KBM-7 (cell line): ENCODE measurements around the gene ZKSCAN1.
"Not testable (repeated sequence)": the region's sequence is repeated elsewhere in the genome, so short reads cannot be mapped to it uniquely, and the experiment has no call there.

Source experiments
- DNase-seq: peaks from one replicate; pipeline ENCODE4 v3.0.0-alpha.2; 2015
- in situ Hi-C: fragments of 300-500 bp; cut with MboI; formaldehyde crosslinking; loops from 2 replicates; pipeline ENCODE4 v1.14.3; 2020; ENCODE audit warnings: low sequenced_read_pairs, low pct_unique_long_range_greater_than_20kb, mixed read lengths

ZKSCAN1 gene

DNA sequence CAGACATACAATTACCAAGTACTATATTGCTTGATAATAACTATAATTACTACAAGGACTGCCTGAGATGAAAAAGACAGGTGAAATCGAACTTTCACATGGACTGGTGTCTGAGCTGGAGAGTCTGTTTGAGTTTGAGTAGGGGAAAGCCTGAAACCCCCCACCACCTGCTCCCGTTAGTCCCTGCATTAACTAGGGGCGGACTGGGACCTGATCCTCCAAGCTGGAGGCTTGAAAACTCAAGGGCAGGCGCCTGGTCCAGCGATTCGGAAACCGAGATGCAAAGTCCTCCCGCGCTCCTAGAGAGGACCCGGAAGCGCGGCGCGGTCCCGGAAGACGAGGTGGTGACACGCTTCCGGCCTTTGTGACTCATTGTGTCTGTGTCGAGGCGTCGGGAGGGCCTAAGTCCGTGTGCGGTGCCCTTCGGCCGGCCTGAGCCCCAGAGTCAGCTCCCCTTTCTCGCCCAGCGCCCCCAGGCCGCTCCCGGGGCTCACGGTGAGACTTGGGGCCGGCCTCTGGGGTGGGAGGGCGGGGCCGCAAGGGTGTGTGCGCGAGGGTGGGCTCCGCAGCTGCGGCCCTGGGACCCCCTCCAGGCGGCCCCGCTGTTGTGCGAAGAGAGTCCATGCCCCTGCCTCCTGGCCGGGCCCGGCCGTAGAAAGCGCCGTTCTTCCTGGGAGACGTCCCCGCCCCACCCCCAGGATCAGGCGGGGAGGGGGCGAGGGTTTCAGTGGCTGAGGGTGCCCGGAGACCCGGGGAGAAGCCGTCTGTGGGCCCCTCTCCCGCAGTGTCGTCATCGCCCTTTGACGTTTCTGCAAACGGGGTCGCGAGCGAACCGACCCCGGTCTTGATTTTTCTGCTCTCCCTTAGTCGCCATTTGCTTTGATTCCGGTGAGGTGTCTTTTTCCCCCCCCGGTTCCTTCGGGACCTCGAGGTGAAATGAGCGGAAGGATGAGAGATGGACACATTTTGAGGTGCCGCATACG is at the start of gene ZKSCAN1:
Gene ZKSCAN1, plus strand, starts transcription at position 365 of the 983 bp plus-strand sequence. CDS start 7,911 bp downstream, outside the sequence.
- in situ Hi-C loops, result no loop called here
- peak; percentile 88 for DNase-seq

DNA sequence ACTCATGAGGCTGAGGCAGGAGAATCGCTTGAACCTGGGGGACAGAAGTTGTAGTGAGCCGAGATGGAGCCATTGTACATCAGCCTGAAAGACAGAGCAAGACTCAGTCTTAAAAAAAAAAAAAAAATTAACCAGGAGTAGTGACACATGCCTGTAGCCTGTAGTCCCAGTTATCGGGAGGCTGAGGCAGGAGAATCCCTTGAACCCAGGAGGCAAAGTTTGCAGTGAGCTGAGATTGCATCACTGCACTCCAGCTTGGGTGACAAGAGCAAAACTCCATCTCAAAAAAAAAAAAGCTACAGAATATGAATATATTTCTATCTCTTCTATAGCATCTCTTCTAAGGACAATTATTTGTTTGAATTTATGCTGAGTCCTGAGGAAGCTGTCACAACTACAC is 46.1 kb upstream of the ZKSCAN1 start:
- in situ Hi-C loops, result no loop called here
- DNase-seq, result no peak

DNA sequence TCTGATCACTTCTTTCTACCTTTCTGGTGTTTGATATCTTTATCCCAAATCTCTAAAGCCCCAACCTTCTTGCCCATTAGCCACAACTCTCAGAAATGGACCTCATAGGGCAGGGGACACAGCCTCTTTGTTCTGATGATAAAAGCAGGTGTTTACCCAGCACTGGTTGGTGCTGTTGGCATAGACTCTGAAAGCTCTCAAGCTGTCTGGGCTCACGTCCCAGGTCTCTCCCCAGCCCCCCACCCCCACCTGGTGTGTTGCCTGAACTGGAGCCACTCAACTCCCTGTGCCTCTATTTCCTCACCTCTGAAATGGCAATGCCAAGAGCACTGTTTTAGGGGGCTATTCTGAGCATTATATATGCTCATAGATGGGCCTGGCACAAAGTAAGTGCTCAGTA is 45.6 kb upstream of the ZKSCAN1 start:
- DNase-seq, in situ Hi-C loops: not testable (repeated sequence)

DNA sequence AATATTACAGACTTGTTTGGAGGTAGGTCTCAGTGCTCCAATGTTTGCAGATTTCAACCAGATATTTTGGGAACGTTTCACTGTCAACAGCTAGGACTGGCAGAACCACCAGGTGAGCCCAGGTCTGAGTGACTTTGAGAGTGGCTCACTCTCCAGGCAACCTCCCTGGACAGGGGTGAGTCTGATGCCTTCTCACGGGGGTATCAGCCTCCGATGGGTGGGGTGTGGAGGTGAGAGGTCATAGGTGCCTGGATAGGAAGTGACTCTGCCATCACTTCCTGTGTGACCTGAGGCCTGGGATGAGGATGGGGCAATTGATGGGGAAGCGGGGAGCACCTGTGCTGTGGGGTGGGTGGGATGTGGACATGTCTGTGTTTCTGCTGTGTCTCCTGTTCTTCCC is 44.2 kb upstream of the ZKSCAN1 start:
- no peak for DNase-seq
- in situ Hi-C loops, result no loop called here

DNA sequence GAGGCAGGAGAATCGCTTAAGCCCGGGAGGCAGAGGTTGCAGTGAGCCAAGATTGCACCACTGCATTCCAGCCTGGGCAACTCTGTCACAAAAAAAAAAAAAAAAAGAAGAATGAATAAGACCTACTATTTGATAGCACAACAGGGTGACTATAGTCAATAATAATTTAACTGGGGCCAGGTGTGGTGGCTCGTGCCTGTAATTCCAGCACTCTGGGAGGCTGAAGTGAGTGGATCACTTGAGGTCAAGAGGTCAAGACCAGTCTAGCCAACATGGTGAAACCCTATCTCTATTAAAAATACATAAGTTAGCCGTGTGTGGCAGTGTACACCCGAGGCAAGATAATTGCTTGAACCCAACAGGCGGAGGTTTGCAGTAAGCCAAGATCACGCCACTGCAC is 41.6 kb upstream of the ZKSCAN1 start:
- in situ Hi-C loops, DNase-seq: not testable (repeated sequence)

DNA sequence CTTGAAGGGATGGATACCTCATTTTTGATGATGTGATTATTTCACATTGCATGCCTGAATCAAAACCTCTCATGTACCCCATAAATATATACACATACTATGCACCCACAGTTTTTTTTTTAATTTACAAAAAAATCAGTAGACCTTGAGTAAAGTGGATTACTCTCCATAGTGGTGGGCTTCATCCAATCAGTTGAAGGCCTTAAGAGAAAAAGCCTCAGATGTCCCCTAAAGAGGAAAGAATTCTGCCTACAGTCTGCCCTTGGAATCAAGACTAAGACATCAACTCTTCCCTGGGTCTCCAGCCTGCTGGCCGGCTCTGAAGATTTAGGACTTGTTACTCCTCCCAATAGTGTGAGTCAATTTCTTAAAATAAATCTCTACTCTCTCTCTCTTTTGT is 40.7 kb upstream of the ZKSCAN1 start:
- in situ Hi-C loops, result no loop called here
- DNase-seq, result no peak

DNA sequence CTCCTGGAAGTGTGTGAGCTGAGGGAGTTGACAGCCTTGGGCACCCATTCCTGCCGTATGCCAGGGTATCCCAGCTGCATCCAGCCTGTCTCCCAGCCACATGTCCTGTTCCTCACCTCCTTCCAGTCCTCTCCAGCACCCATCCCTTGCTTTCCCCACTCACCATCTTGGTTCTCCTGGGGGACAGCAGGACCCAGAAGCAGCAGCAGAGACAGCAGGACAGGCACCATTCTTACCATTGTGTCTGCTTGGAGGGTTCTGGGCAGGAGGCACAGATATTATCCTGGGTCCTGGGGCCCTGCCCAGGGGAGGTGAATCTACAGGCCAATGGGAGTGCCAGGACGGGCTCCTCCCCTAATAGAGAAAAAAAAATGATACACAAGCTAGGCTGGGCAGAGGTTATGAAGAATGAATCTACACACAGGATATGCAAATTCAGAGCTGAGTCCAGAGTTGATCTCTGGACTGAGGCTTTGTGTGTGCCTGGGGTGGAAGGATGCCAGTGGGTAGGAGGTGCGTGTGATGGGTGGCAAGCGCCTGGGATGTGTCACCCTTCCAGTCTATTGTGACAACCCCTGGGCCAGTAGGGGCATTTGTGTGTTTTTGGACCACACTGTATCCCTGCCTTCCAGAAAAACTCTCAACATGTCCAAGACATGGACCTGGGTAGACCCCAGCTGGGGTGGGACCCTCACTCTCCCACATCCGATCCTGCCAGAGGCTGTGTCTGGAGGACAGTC is 39.4 kb upstream of the ZKSCAN1 start, which contains the start of gene AZGP1:
Gene AZGP1, minus strand, starts transcription at position 250 of the 740 bp plus-strand sequence. Its CDS starts 11 bp downstream, at position 239.
- in situ Hi-C loops, result no loop called here
- DNase-seq, result no peak

DNA sequence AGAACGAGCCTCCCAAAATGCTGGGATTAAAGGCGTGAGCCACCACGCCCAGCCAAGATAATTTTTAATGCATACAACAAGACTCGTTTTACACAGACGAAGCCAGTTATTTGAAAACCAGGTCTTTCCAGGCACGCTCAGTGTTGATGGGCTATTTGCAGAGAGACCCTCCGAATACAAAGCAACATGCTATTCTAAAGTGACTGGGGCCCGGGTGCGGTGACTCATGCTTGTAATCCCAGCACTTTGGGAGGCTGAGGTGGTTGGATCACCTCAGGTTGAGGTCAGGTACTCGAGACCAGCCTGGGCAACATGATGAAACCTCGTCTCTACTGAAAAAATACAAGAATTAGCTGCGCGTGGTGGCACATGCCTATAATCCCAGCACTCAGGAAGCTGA is 38.8 kb upstream of the ZKSCAN1 start:
- no peak for DNase-seq
- in situ Hi-C loops, result no loop called here

DNA sequence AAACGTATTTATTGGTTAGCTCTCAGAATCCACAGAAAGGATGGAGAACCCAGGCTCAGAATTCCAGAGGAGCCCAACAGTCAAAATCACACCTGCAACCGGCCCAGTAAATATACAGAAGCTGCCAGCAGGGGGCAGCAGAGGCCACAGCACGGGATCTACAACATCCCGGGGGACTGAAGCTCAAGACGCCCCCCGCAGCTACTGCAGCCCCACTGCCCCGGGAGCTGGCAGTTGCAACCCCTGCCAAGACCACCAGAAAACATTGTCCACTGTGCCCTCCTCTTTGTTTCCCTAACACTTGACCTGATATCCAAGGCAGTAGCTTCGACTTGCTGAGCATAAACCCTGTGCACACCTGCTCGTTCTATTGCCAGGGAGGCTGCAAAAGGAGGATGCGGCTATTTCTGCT is 35.6 kb upstream of the ZKSCAN1 start:
- in situ Hi-C loops, result not testable (repeated sequence)
- peak; percentile 43 for DNase-seq

DNA sequence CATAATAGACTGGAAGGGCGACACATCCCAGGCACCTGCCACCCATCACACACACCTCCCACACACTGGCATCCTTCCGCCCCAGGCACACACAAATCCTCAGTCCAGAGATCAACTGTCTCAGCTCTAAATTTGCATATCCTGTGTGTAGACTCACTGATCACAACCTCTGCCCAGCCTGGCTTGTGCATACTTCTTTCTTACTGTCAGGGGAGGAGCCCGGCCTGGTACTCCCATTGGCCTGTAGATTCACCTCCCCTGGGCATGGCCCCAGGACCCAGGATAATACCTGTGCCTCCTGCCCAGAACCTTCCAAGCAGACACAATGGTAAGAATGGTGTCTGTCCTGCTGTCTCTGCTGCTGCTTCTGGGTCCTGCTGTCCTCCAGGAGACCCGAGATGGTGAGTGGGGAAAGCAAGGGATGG is 34.9 kb upstream of the ZKSCAN1 start:
- in situ Hi-C loops, DNase-seq: not testable (repeated sequence)

DNA sequence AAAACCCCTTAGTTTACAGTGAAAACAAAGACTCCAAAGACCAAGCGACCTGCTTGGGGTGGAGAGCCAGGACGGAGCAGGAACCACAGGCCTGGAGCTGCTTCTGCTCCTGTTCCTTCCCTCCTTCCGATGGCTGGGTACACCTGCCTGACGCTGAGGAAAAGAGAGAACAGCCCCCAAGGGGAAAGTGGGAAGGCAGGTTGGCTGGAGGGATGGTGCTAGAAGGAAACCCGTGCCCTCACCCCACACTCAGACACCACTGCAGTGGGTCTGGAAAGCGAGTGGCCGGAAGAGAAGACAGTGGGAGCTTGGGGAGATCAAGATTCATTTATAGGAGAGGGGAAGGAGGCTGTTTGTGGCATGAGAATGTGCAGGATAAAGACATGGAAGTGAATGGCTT is 34.3 kb upstream of the ZKSCAN1 start:
- DNase-seq, in situ Hi-C loops: not testable (repeated sequence)

DNA sequence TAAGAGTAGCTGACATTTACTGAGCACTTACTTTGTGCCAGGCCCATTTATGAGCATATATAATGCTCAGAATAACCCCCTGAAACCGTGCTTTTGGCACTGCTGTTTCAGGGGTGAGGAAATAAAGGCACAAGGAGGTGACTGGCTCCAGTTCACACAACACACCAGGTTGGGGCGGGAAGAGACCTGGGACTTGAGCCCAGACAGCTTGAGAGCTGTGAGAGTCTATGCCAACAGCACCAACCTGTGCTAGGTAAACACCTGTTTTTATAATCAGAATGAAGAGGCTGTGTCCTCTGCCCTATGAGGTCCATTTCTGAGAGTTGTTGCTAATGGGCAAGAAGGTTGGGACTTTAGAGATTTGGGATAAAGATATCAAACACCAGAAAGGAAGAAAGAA is 30.8 kb upstream of the ZKSCAN1 start:
- in situ Hi-C loops, result no loop called here
- DNase-seq, result no peak

DNA sequence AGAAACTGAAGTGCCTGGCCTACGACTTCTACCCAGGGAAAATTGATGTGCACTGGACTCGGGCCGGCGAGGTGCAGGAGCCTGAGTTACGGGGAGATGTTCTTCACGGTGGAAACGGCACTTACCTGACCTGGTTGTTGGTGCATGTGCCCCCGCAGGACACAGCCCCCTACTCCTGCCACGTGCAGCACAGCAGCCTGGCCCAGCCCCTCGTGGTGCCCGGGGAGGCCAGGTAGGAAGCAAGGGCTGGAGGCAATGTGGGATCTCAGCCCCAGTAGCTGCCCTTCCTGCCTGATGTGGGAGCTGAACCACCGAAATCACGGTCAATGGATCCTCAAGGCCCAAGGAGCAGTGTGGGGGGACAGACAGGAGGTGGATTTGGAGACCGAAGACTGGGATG is 28.1 kb upstream of the ZKSCAN1 start:
- DNase-seq, in situ Hi-C loops: not testable (repeated sequence)

DNA sequence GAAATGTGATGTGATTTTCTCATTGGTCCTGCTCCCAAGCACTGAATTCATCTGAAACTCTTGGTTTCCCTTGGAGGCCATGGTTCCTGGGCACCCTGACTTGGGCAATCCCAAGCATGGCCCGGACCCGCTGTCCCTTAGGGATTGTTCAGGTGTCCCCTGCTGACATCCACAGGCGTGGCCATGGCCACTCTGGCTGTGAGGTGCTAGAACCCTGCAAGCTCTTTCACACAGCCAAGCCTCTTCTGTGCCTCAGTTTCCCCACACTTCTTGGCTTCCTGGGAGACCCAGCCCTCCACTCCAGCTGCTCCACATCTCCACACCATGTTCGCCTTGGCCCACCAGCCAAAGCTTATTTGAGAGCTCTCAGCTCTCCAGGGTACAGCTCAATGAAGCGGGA is 27.6 kb upstream of the ZKSCAN1 start:
- in situ Hi-C loops, result no loop called here
- no peak for DNase-seq

DNA sequence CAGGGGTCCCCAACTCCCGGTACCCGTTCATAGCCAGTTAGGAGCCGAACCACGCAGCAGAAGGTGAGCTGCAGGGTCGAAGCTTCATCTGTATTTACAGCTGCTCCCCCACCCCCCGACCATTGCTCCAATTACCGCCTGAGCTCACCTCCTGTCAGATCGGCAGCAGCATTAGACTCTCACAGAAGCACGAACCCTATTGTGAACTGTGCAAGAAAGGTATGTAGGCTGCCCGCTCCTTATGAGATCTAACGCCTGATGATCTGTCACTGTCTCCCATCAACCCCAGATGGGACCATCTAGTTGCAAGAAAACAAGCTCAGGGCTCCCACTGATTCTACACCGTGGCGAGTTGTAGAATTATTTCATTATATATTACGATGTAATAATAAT is 24.9 kb upstream of the ZKSCAN1 start:
- in situ Hi-C loops, result no loop called here
- no peak for DNase-seq

DNA sequence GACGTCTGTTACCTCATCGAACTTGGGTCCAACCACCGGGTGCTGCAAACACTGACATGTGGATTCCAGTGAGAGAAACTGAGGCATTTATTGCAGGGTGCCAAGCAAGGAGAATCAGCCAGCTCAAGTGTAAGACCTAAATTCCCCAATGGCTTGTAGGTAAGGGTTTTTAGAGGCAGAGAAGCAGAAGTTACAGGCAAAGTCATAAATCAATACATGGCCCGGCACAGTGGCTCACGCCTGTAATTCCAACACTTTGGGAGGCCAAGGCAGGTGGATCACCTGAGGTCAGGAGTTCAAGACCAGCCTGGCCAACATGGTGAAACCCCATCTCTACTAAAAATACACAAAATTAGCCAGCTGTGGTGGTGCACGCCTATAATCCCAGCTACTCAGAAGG is 23.9 kb upstream of the ZKSCAN1 start:
- DNase-seq, in situ Hi-C loops: not testable (repeated sequence)

DNA sequence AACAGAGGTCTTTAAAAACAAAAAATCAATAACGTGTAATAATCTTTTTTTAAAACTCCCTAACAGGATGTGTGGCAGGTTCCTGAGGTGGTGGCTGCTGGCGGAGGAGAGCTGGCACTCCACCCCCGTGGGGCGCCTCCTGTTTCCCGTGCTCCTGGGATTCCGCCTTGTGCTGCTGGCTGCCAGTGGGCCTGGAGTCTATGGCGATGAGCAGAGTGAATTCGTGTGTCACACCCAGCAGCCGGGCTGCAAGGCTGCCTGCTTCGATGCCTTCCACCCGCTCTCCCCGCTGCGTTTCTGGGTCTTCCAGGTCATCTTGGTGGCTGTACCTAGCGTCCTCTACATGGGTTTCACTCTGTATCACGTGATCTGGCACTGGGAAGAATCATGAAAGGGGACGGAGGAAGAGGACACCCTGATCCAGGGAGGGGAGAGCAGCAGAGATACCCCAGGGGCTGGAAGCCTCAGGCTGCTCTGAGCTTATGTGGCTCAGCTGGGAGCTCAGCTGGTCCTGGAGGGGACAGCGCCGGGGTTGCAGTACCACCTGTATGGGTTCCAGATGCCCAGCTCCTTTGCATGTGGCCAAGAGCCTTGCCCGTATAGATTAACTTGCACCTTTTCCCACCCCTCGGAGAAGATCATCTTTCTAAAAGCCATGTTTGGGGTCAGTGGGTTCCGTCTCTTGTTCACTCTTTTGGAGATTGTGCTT is 22.9 kb upstream of the ZKSCAN1 start:
- DNase-seq, result no peak
- in situ Hi-C loops, result no loop called here

DNA sequence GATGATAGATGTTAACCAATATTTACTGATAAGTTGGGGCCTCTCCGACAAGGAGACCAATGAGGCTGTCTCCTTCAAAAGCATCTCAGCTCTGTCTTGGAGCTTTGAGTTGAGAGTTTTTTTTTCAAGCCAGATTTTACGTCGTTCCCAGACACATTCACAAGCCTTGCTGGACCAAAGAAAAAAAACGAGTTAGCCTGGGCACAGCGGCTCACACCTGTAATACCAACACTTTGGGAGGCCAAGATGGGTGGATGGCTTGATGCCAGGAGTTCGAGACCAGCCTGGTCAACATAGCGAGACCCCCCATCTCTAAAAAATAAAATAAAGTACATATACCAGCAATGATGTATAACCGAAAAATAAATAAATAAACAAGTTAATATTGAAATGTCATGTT is 20.6 kb upstream of the ZKSCAN1 start:
- DNase-seq, result no peak
- in situ Hi-C loops, result no loop called here

DNA sequence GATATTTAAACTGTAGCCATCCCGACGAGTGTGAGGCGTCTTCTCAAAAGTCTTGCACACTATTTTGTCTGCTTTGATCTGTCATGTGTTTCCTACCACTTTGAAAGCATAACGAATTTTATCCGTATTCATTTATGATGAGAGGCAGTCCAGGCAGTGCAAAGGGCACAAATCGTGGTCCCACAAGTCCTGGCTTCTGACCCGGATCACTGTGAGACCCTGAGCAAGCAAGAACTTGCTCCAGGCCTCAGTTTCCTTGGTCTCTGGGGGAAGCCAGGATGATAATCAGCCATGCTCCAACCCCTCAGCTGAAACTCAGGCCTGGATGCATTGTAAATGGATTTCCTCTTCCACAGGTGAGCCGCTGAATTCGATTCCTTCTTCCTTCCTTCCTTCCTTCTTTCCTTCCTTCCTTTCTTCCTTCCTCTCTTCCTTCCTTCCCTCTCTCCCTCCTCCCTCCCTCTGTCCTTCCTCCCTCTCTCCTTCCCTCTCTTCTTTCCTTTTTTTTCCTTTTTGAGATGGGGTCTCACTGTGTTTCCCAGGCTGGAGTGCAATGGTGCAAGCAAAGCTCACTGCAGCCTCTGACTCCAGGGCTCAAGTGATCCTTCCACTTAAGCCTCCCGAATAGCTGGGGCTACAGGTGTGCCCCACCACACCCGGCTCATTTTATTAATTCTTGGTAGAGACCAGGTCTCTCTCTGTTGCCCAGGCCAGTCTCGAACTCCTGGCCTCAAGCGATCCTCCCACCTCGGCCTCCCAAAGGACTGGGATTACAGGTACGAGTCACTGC is 18.4 kb upstream of the ZKSCAN1 start:
- in situ Hi-C loops, result no loop called here
- no peak for DNase-seq
